ENCODE results near the gene CFI.

The CFI gene

DNA sequence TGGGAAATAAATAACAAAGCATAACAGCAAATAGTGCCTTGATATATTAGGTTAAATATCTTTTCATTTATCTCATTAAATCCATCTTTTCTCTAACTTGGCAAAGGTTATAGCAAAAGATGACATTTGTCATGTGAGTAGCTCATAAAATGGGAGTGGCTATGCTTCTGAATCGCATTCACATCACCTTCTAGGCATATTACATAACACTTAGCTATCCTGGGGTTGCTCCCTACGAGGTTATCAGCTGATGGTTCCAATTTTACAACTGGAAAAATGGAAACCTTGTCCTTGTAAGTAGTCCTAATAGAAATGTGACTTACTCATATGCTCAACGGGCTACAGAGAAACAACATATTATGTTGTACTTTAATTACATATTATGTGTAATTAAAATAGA, 88.3 kb downstream of the CFI start:
- DNase-seq (ENCODE audit: low read depth in 2 of 2) = no peak
- no peak for TF ChIP-seq CTCF (IDR thresholded peaks at IDR 0.05; ENCODE audit: low read depth, low read length)
- H3K4me3 ChIP-seq (replicated peaks in 1 of 2; ENCODE audit: low read depth in 2 of 2, low read length in 2 of 2) = no peak overlapping the region

DNA sequence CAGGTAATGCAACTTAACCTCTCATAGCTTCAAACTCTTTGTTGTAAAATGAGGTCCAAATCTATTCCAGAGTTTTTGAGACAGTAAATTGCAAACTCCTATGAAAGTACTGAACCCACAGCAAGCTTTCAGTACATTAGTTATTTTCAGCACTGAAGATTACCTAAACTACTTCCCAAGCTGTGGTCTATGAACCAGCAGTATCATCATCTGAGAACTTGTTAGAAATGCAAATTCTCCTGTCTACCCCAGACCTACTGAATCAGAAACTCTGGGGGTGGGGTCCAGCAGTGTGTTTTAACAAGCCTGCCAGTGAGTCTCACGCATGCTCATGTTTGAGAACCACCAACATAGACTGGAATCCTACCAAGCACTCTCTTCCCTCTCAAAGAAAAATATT, 92.8 kb downstream of the CFI start:
- TF ChIP-seq CTCF (IDR thresholded peaks at IDR 0.05; ENCODE audit: low read depth, low read length) = no peak
- no peak overlapping the region for H3K4me3 ChIP-seq (replicated peaks in 1 of 2; ENCODE audit: low read depth in 2 of 2, low read length in 2 of 2)
- DNase-seq (ENCODE audit: low read depth in 2 of 2) = no peak

- H3K4me3 ChIP-seq (replicated peaks in 1 of 2; ENCODE audit: low read depth in 2 of 2, low read length in 2 of 2) = no peak overlapping the region
- no peak for TF ChIP-seq CTCF (IDR thresholded peaks at IDR 0.05; ENCODE audit: low read depth, low read length)
- no peak for DNase-seq (ENCODE audit: low read depth in 2 of 2)
These were observed 93.4 kb downstream of the CFI start for GRCh38 chr4:109708435-109708834.

DNA sequence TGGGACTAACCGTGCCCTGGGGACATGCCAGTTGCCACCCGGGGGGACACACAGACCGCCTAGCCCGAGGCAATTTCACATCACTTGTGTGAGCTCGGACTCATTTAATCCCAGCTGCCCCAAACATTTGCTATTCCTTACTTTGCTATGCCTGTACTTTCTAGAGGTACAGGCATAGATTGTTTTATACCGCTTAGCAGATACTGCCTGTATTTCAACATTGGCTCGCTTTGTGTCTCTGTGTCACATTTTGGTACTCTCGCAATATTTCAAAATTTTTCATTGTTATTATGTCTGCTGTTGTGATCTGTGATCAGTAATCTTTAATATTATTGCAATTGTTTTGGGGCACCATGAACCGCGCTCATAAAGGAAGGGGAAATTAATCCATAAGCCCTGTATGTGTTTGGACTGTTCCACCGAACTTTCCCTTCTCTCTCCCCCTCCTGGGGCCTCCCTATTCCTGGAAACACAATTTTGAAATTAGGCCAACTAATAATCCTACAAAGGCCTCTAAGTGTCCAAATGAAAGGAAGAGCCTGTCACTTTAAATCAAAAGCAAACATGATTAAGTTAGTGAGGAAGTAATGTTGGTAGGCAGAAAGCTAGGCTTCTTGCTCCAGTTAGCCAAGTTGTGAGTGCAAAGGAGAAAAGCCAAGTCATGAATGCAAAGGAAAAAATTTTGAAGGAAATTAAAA, 98.0 kb downstream of the CFI start:
- peak overlapping the region; percentile 87 to 91 for H3K4me3 ChIP-seq (replicated peaks in 1 of 2; ENCODE audit: low read depth in 2 of 2, low read length in 2 of 2)

DNA sequence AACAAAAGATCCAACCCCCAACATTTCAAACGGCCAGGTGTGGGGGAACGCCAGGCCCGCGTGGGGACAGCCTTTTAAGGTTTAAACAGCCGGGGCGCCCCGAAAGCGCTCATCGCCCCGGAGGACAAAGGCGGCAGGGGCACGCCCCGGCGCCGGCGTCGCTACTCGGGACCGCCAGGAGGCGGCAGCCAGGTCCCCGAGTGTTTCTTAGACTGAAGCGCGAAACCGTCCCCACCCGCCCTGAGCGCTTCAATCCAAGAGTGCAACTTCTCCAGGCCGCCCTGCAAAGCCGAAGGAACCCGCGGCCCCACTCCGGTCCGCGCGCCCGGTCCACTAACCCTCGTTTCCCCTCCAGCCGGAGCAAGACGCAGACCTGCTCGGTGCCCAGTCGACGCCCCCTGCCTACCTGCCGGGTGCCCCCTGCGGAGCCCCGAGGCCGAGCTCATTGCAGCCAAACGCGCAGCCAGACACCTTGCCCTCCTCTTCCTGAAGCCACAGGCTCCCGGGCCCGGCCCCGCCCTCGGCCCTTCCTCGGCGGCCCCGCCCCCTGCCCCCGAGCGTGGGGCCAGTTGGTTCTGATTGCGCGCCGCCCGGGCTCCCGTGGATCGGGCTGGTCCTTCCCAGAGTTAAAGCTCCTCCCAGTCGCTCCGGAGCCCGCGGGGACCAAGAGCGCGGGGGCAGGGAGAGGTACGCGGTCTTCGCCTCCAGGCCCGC, 98.7 kb downstream of the CFI start, which contains the start of gene CASP6:
TSS of gene CASP6 (minus strand) at position 496 of the 714 bp plus-strand sequence. CDS start at position 446, 50 bp downstream.
- peak; percentile 73 to 78 for DNase-seq (ENCODE audit: low read depth in 2 of 2)
- peak; percentile 66 for TF ChIP-seq CTCF (IDR thresholded peaks at IDR 0.05; ENCODE audit: low read depth, low read length)
- peak within 1 kb of the TSS; percentile 87 to 91 for H3K4me3 ChIP-seq (replicated peaks in 1 of 2; ENCODE audit: low read depth in 2 of 2, low read length in 2 of 2)

More for the DNA sequence above, 98.0 kb downstream of the CFI start:
- no peak for TF ChIP-seq CTCF (IDR thresholded peaks at IDR 0.05; ENCODE audit: low read depth, low read length)
- peak in 1 of 2 donors; percentile 57 for DNase-seq (ENCODE audit: low read depth in 2 of 2)

GRCh38 chr4:109701566-109702410, 100.0 kb downstream of the CFI start:
- DNase-seq (ENCODE audit: low read depth in 2 of 2) = peak in 1 of 2 donors; percentile 11
- no peak for TF ChIP-seq CTCF (IDR thresholded peaks at IDR 0.05; ENCODE audit: low read depth, low read length)
- H3K4me3 ChIP-seq (replicated peaks in 1 of 2; ENCODE audit: low read depth in 2 of 2, low read length in 2 of 2) = peak overlapping the region; percentile 87 to 91

All from cardiac fibroblast (primary cell).